ENCODE measurements around the gene PRDM8.

PRDM8 gene

GRCh38 chr4:80201252-80202151 is 4.2 kb downstream of the PRDM8 start:
- DNase-seq (ENCODE audit: low read depth), result peak; percentile 66

- DNase-seq (ENCODE audit: low read depth), result peak; percentile 66
These were observed 4.9 kb downstream of the PRDM8 start for GRCh38 chr4:80202190-80202711.

GRCh38 chr4:80202741-80203553 is 5.6 kb downstream of the PRDM8 start:
- DNase-seq (ENCODE audit: low read depth), result no peak

- no peak for DNase-seq (ENCODE audit: low read depth)
These were observed 7.2 kb downstream of the PRDM8 start for GRCh38 chr4:80204433-80205011.

- no peak for DNase-seq (ENCODE audit: low read depth)
These were observed 8.8 kb downstream of the PRDM8 start for GRCh38 chr4:80206111-80206510.

GRCh38 chr4:80206521-80207171 is 9.3 kb downstream of the PRDM8 start:
- DNase-seq (ENCODE audit: low read depth), result no peak

GRCh38 chr4:80207172-80207583 is 9.9 kb downstream of the PRDM8 start:
- DNase-seq (ENCODE audit: low read depth), result no peak

GRCh38 chr4:80207664-80208063 is 10.4 kb downstream of the PRDM8 start:
- no peak for DNase-seq (ENCODE audit: low read depth)

GRCh38 chr4:80208610-80209339 is 11.5 kb downstream of the PRDM8 start:
- no peak for DNase-seq (ENCODE audit: low read depth)

GRCh38 chr4:80209340-80209701 is 12.0 kb downstream of the PRDM8 start:
- DNase-seq (ENCODE audit: low read depth), result no peak

GRCh38 chr4:80210549-80210948 is 13.2 kb downstream of the PRDM8 start:
- DNase-seq (ENCODE audit: low read depth), result no peak

- no peak for DNase-seq (ENCODE audit: low read depth)
These were observed 16.0 kb downstream of the PRDM8 start for GRCh38 chr4:80213117-80213815.

- DNase-seq (ENCODE audit: low read depth), result no peak
These were observed 18.2 kb downstream of the PRDM8 start for GRCh38 chr4:80215449-80216052.

GRCh38 chr4:80216100-80216761 is 18.9 kb downstream of the PRDM8 start:
- no peak for DNase-seq (ENCODE audit: low read depth)

GRCh38 chr4:80219301-80220025 is 22.2 kb downstream of the PRDM8 start:
- no peak for DNase-seq (ENCODE audit: low read depth)

- DNase-seq (ENCODE audit: low read depth), result no peak
These were observed 23.4 kb downstream of the PRDM8 start for GRCh38 chr4:80220711-80221110.

GRCh38 chr4:80221161-80221560 is 23.9 kb downstream of the PRDM8 start:
- no peak for DNase-seq (ENCODE audit: low read depth)

GRCh38 chr4:80225595-80225994 is 28.3 kb downstream of the PRDM8 start:
- no peak for DNase-seq (ENCODE audit: low read depth)

GRCh38 chr4:80226094-80226493 is 28.8 kb downstream of the PRDM8 start:
- DNase-seq (ENCODE audit: low read depth), result no peak

Data from activated gamma-delta T cell treated with anti-CD3 and anti-CD28 coated beads, Interleukin-2, amount 50 U/mL, for 16 hours (primary cell).